SK-MEL-5 (cell line): Measurements from ENCODE around the gene MTHFSD. TPM values are rescaled to one million over a fixed set of nuclear protein-coding genes. Genes with fewer than 3 reads are reported as not detected.

ENCODE experiments used
- DNase-seq: peaks from one replicate; pipeline ENCODE4 v3.0.0-alpha.2; 2016; ENCODE audit warnings: low read depth, low spot score
- in situ Hi-C: cut with HindIII; loops from 2 replicates; pipeline ENCODE4 v1.10.0; 2016; ENCODE audit warnings: low sequenced_read_pairs, high pct_unique_total_duplicates, low pct_unique_long_range_greater_than_20kb
- total RNA-seq: library from RNA; depleted of rRNA; stranded (reverse); fragments of >200 nt; shearing (Covaris generic); gene quantifications from 2 replicates; pipeline ENCODE4 v1.2.3, GENCODE V29; 2014

The MTHFSD gene
- total RNA-seq, 1 experiment from 2014 or later: 6.3 TPM

DNA sequence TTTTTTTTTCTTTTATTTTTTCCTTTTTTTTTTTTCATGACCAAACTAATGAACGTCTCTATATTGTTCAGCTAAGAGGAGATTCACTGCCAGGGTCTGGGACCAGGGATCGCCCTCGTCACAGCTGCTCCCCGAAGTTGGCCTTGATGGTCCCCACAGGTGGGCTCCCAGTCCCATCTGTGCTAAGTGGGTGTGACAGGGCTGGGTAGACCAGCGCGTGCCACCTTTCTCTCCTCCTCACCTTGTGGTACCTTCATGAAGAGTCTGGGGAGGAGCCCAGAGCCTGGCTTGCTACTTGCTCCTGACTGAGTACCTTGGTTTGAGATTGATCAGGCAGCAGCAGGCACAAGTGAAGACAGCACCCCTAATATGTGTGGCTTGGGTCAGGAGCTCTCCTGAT, 51.2 kb downstream of the MTHFSD start:
- in situ Hi-C loops: no loop called here
- no peak for DNase-seq

DNA sequence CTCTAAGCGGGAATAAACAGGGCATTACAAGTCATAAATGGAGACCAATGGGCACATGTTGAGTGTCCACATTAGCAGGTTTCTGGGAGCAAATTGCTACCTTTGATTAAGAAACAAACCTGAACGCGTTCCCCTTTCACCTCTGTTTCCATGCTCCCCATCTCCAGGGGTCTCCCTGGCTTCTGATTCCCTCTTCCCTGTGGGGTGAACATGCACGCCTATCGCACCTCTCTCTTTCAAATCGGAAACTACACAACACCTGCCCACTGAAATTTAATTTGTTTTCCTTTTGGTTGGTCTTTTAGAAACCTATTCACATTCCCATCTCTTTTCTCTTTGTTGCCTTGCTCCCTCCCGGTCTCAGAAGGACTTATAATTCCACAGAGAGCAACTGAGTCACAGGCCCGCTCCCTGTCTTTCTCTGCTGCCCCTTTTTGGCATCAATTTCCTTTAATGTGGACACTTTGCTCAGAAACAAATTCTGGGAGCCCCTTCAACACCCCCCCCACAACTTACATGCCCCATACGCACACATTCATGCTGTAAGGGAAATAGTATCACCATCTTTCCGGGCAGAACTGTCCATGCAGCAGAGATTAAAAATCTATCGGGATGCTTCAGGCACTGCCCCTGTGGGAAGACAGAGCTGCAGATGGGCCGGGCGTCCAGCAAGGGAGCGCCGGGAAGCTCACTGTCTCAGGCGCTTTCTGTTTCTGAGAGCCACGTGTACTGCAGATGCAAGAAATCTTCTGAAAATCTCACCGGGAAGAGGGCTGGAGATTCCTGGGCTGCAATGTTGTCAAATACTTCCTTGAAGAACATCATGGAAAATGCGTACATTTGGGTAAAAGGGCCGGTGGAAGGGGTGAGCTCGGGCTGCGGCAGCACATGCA, 51.9 kb downstream of the MTHFSD start:
- in situ Hi-C loops: no loop called here
- DNase-seq: no peak

- in situ Hi-C loops: no loop called here
- no peak for DNase-seq
Observed at GRCh38 chr16:86501989-86502855, 52.8 kb downstream of the MTHFSD start.

- in situ Hi-C loops: no loop called here
- DNase-seq: no peak
Observed at GRCh38 chr16:86500708-86501510, 54.1 kb downstream of the MTHFSD start.

DNA sequence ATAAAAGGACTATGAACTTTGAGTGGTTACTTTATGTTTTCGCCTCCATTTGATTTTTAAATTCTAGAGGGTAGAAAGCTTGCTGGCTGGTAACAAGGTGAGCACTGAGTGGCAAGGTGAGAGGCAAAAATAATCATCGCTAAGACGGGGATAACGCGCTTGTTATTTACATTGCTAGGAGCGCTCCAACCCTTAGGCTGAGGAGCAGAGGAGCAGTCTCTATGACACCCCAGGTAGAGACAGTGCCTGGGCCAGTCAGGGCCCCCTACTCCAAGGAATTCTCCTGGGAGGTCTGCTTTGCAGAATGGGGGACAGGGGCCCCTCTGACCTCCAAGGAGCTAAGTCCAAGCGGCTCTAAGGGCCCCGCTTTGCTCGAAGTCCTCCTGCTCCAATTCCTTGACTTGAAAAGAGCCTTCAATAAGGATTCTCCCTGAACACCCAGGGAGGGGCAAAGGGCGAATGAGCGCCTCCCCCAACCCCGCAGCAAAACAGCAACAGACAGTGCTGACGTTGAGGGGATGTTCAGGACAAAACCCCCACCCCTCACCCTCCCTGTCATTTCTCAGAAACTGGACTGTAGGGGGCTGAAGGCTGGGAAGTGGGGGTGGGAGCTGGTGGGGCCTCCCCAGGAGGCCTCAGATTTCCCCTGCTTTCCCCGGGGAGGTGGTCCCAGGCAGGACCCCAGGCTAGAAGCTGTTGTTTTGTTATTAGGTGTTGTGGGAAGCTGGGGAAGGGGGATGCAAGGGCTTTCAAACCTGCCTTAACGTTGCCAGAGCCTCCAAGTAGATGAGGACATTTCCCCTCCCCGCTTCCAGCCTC, 54.9 kb downstream of the MTHFSD start:
- DNase-seq: no peak
- in situ Hi-C loops: no loop called here

DNA sequence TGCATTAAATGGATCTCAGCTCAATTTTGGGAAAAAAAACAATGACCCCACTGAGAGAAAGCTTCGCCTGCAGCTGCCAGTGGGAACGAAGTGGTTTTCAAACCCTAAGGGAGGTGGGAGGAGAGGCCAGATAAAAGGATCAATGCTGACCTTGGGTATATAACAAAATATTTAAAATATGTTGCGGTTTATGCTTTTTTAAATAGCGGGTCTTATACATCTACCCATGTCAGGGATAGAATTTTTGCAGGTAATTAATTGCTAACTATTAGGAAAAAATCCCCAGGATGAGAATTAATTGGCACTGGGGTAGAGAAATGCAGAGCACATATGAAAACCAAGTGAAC, 55.6 kb downstream of the MTHFSD start:
- DNase-seq: no peak
- in situ Hi-C loops: no loop called here

DNA sequence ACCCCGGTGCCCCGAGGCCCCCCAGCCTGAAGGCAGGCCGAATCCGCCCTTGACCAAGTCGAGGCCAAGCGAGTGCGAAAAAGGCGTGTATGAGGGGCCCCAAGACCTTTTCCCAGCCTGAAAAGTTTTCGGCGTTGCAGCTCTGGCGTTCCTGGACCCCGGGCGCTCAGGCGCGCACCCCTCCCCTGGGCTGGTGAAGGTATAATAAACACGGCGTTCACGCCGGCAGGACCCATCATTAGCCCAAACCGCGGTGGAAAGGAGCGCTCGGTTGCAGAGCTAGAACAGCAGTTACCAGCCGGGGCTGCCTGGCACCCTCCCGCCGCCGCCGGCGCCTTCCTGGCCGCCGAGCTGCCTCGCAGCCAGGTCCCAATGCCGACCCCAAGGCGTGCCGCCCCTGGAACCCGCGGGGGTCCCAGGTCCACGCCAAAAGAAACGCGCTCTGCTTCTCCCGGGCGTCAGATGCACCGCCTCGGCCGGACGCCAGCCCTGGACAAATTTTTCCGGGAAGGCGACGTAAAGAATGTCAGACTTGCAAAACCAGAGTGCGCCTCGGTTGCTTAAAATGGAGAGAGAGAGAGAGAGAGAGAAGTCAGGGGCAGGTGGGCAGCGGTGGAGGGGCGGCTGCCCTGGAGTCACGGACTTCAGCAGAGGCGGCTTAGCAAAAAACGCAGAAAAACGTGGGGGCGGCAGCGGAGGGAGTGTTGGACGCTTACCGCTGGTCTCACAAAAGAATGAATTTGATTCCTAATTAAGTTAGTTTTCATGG, 56.2 kb downstream of the MTHFSD start:
- no peak for DNase-seq
- in situ Hi-C loops: no loop called here

GRCh38 chr16:86498155-86498670, 56.8 kb downstream of the MTHFSD start:
- DNase-seq: no peak
- in situ Hi-C loops: no loop called here

DNA sequence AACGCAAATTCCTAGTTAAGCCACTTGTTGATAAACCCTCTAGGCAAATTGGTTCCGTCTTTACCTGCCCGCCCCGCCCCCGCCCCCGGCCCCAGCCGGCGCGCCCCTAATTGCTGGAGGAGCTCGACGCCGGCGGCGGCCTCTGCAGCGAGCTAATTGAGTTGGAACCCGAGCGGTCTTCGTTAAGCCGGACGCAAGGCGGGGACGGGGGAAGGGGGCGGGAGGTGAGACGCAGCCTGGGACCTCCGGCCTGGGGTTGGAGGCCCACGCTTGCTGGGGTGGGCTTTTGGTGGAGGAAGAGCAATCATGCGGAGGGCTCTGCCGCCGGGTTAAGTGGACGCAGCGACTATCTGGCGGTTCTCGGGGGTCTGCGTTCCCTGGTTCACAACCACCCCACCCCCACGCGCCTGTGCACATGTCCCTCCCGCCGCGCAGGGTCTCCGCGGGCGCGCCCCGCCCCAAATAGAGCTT, 57.4 kb downstream of the MTHFSD start:
- no peak for DNase-seq

GRCh38 chr16:86496929-86497461, 58.0 kb downstream of the MTHFSD start:
- DNase-seq: no peak

More for the DNA sequence above, 57.4 kb downstream of the MTHFSD start:
- in situ Hi-C loops: no loop called here

DNA sequence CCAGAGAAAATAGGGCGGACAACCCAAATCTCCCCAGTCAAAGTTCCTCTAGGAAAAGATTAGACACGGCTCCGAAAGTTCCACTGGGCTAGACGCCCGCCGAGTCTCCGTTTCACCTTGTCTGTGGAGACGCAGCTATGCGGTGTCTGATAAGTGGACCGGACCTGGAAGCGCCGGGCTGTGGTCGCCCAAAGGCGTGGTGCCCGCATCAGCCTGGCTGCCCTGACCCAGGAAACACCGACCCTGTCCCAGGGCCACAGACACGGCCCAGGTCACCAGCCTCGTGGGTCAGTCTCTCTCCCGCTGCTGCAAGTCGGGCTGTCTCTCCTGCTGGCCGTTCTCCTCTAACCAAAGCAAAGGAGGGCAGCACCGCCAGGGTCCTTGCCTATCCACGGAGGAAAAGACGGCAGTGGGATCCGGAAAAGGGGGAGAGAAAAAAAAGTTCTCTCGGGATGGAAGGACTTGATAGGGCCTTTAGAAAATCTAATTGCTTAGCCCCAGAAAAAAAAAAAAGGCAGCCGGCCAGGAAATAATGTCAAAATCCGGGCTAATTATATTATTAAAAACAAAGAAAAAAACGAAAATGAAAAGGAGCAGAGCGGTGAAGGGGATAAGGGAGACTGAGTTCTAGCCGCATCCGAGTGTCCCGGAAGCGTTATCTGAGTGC, 58.6 kb downstream of the MTHFSD start:
- in situ Hi-C loops: no loop called here
- DNase-seq: no peak

More at GRCh38 chr16:86496929-86497461, 58.0 kb downstream of the MTHFSD start:
- in situ Hi-C loops: no loop called here

DNA sequence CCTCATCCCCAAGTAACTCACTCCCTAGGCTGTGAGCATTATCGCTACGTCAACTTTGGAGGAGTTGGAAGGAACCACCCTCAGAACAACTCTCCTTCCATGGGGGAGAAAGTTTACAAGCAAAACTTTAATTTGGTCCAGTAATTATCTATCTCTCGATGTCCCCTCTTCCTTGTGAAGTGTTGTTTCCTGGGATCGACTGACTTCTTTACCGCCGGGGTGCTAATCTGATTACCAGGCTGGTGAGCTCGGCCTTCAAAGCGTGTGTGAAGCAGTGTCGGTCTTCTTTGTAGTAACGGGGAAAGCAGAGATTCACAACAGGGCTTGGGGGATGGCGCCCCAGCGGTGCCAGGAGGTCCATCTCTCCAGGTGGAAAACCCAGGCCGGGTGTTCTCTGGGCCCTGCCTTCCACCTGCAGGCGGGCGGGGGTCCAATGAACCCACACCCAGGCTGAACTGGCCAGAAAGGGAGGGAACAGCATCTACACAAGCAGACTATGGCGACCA, 59.2 kb downstream of the MTHFSD start:
- in situ Hi-C loops: no loop called here

GRCh38 chr16:86495357-86495701, 59.7 kb downstream of the MTHFSD start:
- no peak for DNase-seq
- in situ Hi-C loops: no loop called here

More for the DNA sequence above, 59.2 kb downstream of the MTHFSD start:
- no peak for DNase-seq

DNA sequence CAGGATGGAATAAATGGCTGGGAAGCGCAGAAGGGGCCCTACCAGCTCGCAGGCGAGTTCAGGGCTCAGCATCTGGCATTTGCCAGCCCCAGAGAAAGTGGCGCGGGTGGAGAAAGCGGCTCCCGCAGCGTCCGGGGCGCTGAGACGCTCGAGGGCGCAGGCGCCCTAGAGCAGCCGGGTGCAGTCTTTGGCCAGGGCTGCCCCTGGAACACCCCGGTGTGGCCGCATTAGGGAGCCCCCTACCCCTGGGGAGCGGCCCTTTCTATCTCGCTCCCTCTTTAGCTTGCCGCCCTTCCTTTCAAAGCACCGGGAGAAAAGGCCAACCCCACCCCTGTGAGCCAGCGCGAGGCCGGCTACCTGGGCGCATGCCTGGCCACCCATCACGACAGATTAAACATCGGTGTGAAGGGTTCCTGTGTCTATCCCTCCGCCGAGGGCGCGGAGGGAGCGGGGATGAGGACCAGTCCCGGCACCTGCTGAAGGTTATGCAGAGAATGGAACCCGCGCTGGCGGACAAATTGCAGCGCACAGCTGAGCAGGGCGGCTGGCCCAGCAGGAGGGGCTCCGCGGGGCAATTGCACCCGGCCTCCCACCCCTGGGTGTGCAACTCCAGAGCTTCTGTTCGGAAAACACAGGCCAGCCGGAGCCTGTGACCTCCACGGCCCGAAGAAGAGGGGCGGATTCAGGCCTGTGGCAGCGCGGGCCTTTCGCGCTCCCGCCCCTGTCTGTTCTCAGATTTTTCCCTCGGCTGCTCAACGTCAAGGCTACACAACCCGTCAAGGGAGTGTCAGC, 60.3 kb downstream of the MTHFSD start:
- in situ Hi-C loops: no loop called here
- DNase-seq: no peak
